Measurements from ENCODE around the gene CPLANE1. TPM values are rescaled to one million over a fixed set of nuclear protein-coding genes. Genes with fewer than 3 reads are reported as not detected.
"Not testable (repeated sequence)": the region's sequence is repeated elsewhere in the genome, so short reads cannot be mapped to it uniquely, and the experiment has no call there.

Gene CPLANE1
- total and polyA plus RNA-seq, 10 of the 15 experiments (the other 5 are each of a cell fraction or from before 2014, with no cell fraction given) = 1.7 to 14.8 (median 6.7) TPM

- POLR2A ChIA-PET = no interaction called here
- SMC1A ChIA-PET (ENCODE audit: uncharacterized antibody, unreplicated experiment) = no interaction called here
- WGBS (ENCODE audit: insufficient coverage, insufficient replicate concordance, low lambda C conversion rate, missing lambda C conversion rate) = 92% methylated on average over 6 of the region's 6 CpGs
- FAIRE-seq (no peak), ATAC-seq (no peak), DNase-seq (ENCODE audit: low read depth, low spot score) (no peak)
- H3K79me2 ChIP-seq (ENCODE audit: control insufficient read depth, insufficient read depth, low read length) = no peaks in the 10 kb centered on the region
- no peaks in the 10 kb centered on the region for H3K9me3 ChIP-seq (replicated peaks; ENCODE audit: control insufficient read depth, insufficient read depth, low read length)
- intact Hi-C loops (cut with micrococcal nuclease; ENCODE audit: unreplicated experiment) = no loop called here
- RAD21 ChIA-PET (ENCODE audit: unreplicated experiment) = no interaction called here
- H3K27ac ChIP-seq (ENCODE audit: control insufficient read depth, insufficient read depth) = no peak overlapping the region
- no peaks in the 10 kb centered on the region for H4K20me1 ChIP-seq (ENCODE audit: control insufficient read depth, insufficient read depth)
- no peaks in the 10 kb centered on the region for H3K27me3 ChIP-seq (replicated peaks in 1 of 2; ENCODE audit: control insufficient read depth in 2 of 2, insufficient read depth in 2 of 2, low read length in 1 of 2)
- in situ Hi-C loops (cut with MboI) = no loop called here
- H3K36me3 ChIP-seq (ENCODE audit: control insufficient read depth in 2 of 2, insufficient read depth in 2 of 2, low read length in 1 of 2) = no peaks in the 10 kb centered on the region
- CTCF ChIA-PET = no interaction called here
- no peaks in the 10 kb centered on the region for H3K4me1 ChIP-seq (ENCODE audit: control insufficient read depth, insufficient read depth, low read length)
- no peak overlapping the region for H3K4me3 ChIP-seq
- no peak overlapping the region for H3K4me2 ChIP-seq (ENCODE audit: control insufficient read depth, insufficient read depth)
- no peak for TF ChIP-seq ESRRA (IDR thresholded peaks at IDR 0.05; ENCODE audit: low read length)
- H3K9ac ChIP-seq (ENCODE audit: control insufficient read depth, insufficient read depth, low read length) = no peak overlapping the region
- no TSS peak for BruUV-seq (replicated peaks)
- H2AFZ ChIP-seq (ENCODE audit: control insufficient read depth, low read depth, low read length) = no peak overlapping the region
Observed at GRCh38 chr5:37088009-37088408, 161.2 kb downstream of the CPLANE1 start.

GRCh38 chr5:37086466-37087173 is 162.6 kb downstream of the CPLANE1 start:
- ATAC-seq = no peak
- SMC1A ChIA-PET (ENCODE audit: uncharacterized antibody, unreplicated experiment) = no interaction called here
- H3K36me3 ChIP-seq (ENCODE audit: control insufficient read depth in 2 of 2, insufficient read depth in 2 of 2, low read length in 1 of 2) = no peaks in the 10 kb centered on the region
- RAD21 ChIA-PET (ENCODE audit: unreplicated experiment) = no interaction called here
- intact Hi-C loops (cut with micrococcal nuclease; ENCODE audit: unreplicated experiment) = no loop called here
- TF ChIP-seq RELA (IDR thresholded peaks at IDR 0.05; ENCODE audit: borderline replicate concordance, partially characterized antibody) = no peak
- no TSS peak for BruUV-seq (replicated peaks)
- H4K20me1 ChIP-seq (ENCODE audit: control insufficient read depth, insufficient read depth) = no peaks in the 10 kb centered on the region
- H3K4me2 ChIP-seq (ENCODE audit: control insufficient read depth, insufficient read depth) = no peak overlapping the region
- H3K4me1 ChIP-seq (ENCODE audit: control insufficient read depth, insufficient read depth, low read length) = no peaks in the 10 kb centered on the region
- no peaks in the 10 kb centered on the region for H3K79me2 ChIP-seq (ENCODE audit: control insufficient read depth, insufficient read depth, low read length)
- no peak for FAIRE-seq
- no peak overlapping the region for H3K4me3 ChIP-seq
- in situ Hi-C loops (cut with MboI) = no loop called here
- no peak for DNase-seq (ENCODE audit: low read depth, low spot score)
- 80% methylated on average over 12 of the region's 12 CpGs for WGBS (ENCODE audit: insufficient coverage, insufficient replicate concordance, low lambda C conversion rate, missing lambda C conversion rate)
- no peak overlapping the region for H2AFZ ChIP-seq (ENCODE audit: control insufficient read depth, low read depth, low read length)
- no peak overlapping the region for H3K27ac ChIP-seq (ENCODE audit: control insufficient read depth, insufficient read depth)
- CTCF ChIA-PET = interaction anchor here (0.8 kb wide), 1 partner anchor 89 kb away, joined by 3 read pairs; no protein-coding TSS in a partner anchor
- no peak overlapping the region for H3K9ac ChIP-seq (ENCODE audit: control insufficient read depth, insufficient read depth, low read length)
- no peaks in the 10 kb centered on the region for H3K9me3 ChIP-seq (replicated peaks; ENCODE audit: control insufficient read depth, insufficient read depth, low read length)
- POLR2A ChIA-PET = no interaction called here
- no peaks in the 10 kb centered on the region for H3K27me3 ChIP-seq (replicated peaks in 1 of 2; ENCODE audit: control insufficient read depth in 2 of 2, insufficient read depth in 2 of 2, low read length in 1 of 2)

- H3K4me2 ChIP-seq (ENCODE audit: control insufficient read depth, insufficient read depth); POLR2A ChIA-PET; H3K4me3 ChIP-seq; H4K20me1 ChIP-seq (ENCODE audit: control insufficient read depth, insufficient read depth); BruUV-seq (replicated peaks); in situ Hi-C loops (cut with MboI); H3K27me3 ChIP-seq (replicated peaks in 1 of 2; ENCODE audit: control insufficient read depth in 2 of 2, insufficient read depth in 2 of 2, low read length in 1 of 2); H3K9ac ChIP-seq (ENCODE audit: control insufficient read depth, insufficient read depth, low read length); RAD21 ChIA-PET (ENCODE audit: unreplicated experiment); DNase-seq (ENCODE audit: low read depth, low spot score); H3K4me1 ChIP-seq (ENCODE audit: control insufficient read depth, insufficient read depth, low read length); CTCF ChIA-PET; SMC1A ChIA-PET (ENCODE audit: uncharacterized antibody, unreplicated experiment); H2AFZ ChIP-seq (ENCODE audit: control insufficient read depth, low read depth, low read length); H3K27ac ChIP-seq (ENCODE audit: control insufficient read depth, insufficient read depth); ATAC-seq; intact Hi-C loops (cut with micrococcal nuclease; ENCODE audit: unreplicated experiment); H3K36me3 ChIP-seq (ENCODE audit: control insufficient read depth in 2 of 2, insufficient read depth in 2 of 2, low read length in 1 of 2); H3K79me2 ChIP-seq (ENCODE audit: control insufficient read depth, insufficient read depth, low read length); FAIRE-seq; H3K9me3 ChIP-seq (replicated peaks; ENCODE audit: control insufficient read depth, insufficient read depth, low read length): not testable (repeated sequence)
- 63% methylated on average over 1 of the region's 1 CpG for WGBS (ENCODE audit: insufficient coverage, insufficient replicate concordance, low lambda C conversion rate, missing lambda C conversion rate)
Observed at GRCh38 chr5:37086026-37086425, 163.2 kb downstream of the CPLANE1 start.

DNA sequence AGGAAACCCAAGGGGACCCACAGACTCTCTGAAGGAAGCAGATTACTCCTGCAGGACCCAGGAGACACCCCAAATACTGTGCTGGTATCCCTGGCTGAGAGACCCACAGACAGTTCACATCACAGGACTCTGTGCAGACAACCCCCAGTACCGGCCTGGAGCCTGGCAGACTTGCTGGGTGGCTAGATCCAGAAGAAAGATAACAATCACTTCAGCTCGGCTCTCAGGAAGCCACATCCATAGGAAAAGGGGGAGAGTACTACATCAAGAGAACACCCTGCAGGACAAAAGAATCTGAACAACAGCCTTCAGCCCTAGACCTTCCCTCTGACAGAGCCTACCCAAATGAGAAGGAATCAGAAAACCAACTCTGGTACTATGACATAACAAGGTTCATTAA is 166.2 kb downstream of the CPLANE1 start:
- ATAC-seq; intact Hi-C loops (cut with micrococcal nuclease; ENCODE audit: unreplicated experiment); in situ Hi-C loops (cut with MboI); H3K79me2 ChIP-seq (ENCODE audit: control insufficient read depth, insufficient read depth, low read length); FAIRE-seq; H3K9me3 ChIP-seq (replicated peaks; ENCODE audit: control insufficient read depth, insufficient read depth, low read length); RAD21 ChIA-PET (ENCODE audit: unreplicated experiment); CTCF ChIA-PET; H3K4me1 ChIP-seq (ENCODE audit: control insufficient read depth, insufficient read depth, low read length); DNase-seq (ENCODE audit: low read depth, low spot score); H2AFZ ChIP-seq (ENCODE audit: control insufficient read depth, low read depth, low read length); BruUV-seq (replicated peaks); H4K20me1 ChIP-seq (ENCODE audit: control insufficient read depth, insufficient read depth); H3K27ac ChIP-seq (ENCODE audit: control insufficient read depth, insufficient read depth); H3K27me3 ChIP-seq (replicated peaks in 1 of 2; ENCODE audit: control insufficient read depth in 2 of 2, insufficient read depth in 2 of 2, low read length in 1 of 2); H3K9ac ChIP-seq (ENCODE audit: control insufficient read depth, insufficient read depth, low read length); POLR2A ChIA-PET; H3K4me2 ChIP-seq (ENCODE audit: control insufficient read depth, insufficient read depth); H3K4me3 ChIP-seq; H3K36me3 ChIP-seq (ENCODE audit: control insufficient read depth in 2 of 2, insufficient read depth in 2 of 2, low read length in 1 of 2): not testable (repeated sequence)
- 68% methylated on average over 2 of the region's 2 CpGs for WGBS (ENCODE audit: insufficient coverage, insufficient replicate concordance, low lambda C conversion rate, missing lambda C conversion rate)
- SMC1A ChIA-PET (ENCODE audit: uncharacterized antibody, unreplicated experiment) = interaction anchor here (1.1 to 1.5 kb wide), 2 partner anchors 34 to 165 kb away, joined by 3 read pairs; no protein-coding TSS in a partner anchor
